Activated CD4-positive, alpha-beta T cell treated with anti-CD3 and anti-CD28 coated beads, Interleukin-2, amount 10 ng/mL, durations not matched to agents 7 days and 5 days (primary cell): Measurements from ENCODE around the gene BAD. TPM values are rescaled to one million over a fixed set of nuclear protein-coding genes. Genes with fewer than 3 reads are reported as not detected.

Experiments
- CTCF ChIA-PET: fragments of 350-600 bp; sonication (Branson Sonifier 250); formaldehyde crosslinking; loops from one replicate; lab custom pipeline; 2021; ENCODE audit warnings: antibody characterized with exemption; lab: Charles Lee
- POLR2A ChIA-PET: fragments of 350-600 bp; sonication (Branson Sonifier 250); formaldehyde crosslinking; loops from one replicate; lab custom pipeline; 2021; ENCODE audit warnings: antibody characterized with exemption; lab: Charles Lee
- DNase-seq: peaks from one replicate; pipeline ENCODE4 v3.0.0-alpha.2; 2020
- H3K27ac Mint-ChIP-seq: one replicate; pipeline ENCODE4 v1.8.0; 2021; ENCODE audit warnings: mild to moderate bottlenecking, moderate library complexity, mixed read lengths
- H3K27me3 Mint-ChIP-seq: one replicate; pipeline ENCODE4 v1.8.0; 2021; ENCODE audit warnings: mixed read lengths
- H3K36me3 Mint-ChIP-seq: one replicate; pipeline ENCODE4 v1.8.0; 2021; ENCODE audit warnings: low read depth, mixed read lengths
- H3K4me1 Mint-ChIP-seq: one replicate; pipeline ENCODE4 v1.8.0; 2021; ENCODE audit warnings: mixed read lengths
- H3K4me3 Mint-ChIP-seq: one replicate; pipeline ENCODE4 v1.8.0; 2021; ENCODE audit warnings: mild to moderate bottlenecking, moderate library complexity, mixed read lengths
- H3K9me3 Mint-ChIP-seq: one replicate; pipeline ENCODE4 v1.8.0; 2021; ENCODE audit warnings: mixed read lengths
- total RNA-seq, 2 experiments: library from RNA; stranded (reverse); gene quantifications; one replicate each; pipeline ENCODE4 v1.2.3, GENCODE V29; 2021

The BAD gene
- total RNA-seq, 2 experiments from 2014 or later, result 32.0 to 34.2 TPM

GRCh38 chr11:64241491-64242374 lies 42.7 kb downstream of the BAD start:
- H3K9me3 Mint-ChIP-seq, result no peaks in the 10 kb centered on the region
- H3K36me3 Mint-ChIP-seq, result peaks cover 20% of the 10 kb centered on the region
- peak overlapping the region; percentile 88 for H3K4me3 Mint-ChIP-seq
- no peak for DNase-seq
- POLR2A ChIA-PET, result interaction anchor here (0.5 to 0.7 kb wide), 2 partner anchors 9 to 15 kb away, joined by 3 read pairs; no protein-coding TSS in a partner anchor
- H3K4me1 Mint-ChIP-seq, result peaks cover 54% of the 10 kb centered on the region
- H3K27ac Mint-ChIP-seq, result peak overlapping the region; percentile 96
- H3K27me3 Mint-ChIP-seq, result no peaks in the 10 kb centered on the region
- CTCF ChIA-PET, result interaction anchor here (0.7 to 11.3 kb wide), 10 partner anchors 9 to 76 kb away, joined by 3 to 162 read pairs (median 6); partner anchors contain the start of genes CATSPERZ, PLCB3, PRDX5 and TRMT112

DNA sequence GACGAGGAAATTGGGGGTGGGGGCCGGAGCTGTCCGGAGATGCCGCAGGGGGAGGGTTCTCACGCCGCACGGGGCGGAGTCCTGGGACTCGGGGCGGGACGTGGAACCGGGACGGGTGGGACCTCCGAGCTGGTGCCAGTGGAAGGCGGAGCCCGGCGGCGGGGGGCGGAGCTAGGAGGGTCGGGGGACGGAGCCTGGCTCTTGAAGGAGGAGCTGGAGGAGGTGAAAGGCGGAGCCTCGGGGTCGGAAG lies 43.3 kb downstream of the BAD start:
- CTCF ChIA-PET, result interaction anchor here (0.7 to 1.1 kb wide), 7 partner anchors 10 to 76 kb away, joined by 3 to 20 read pairs (median 4); partner anchors contain the start of genes PLCB3, PRDX5 and TRMT112
- peaks cover 20% of the 10 kb centered on the region for H3K36me3 Mint-ChIP-seq
- DNase-seq, result peak; percentile 99
- H3K4me3 Mint-ChIP-seq, result peak overlapping the region; percentile 88
- no peaks in the 10 kb centered on the region for H3K27me3 Mint-ChIP-seq
- no peaks in the 10 kb centered on the region for H3K9me3 Mint-ChIP-seq
- POLR2A ChIA-PET, result interaction anchor here (0.5 to 0.7 kb wide), 2 partner anchors 8 to 15 kb away, joined by 3 read pairs; no protein-coding TSS in a partner anchor
- peaks cover 54% of the 10 kb centered on the region for H3K4me1 Mint-ChIP-seq
- H3K27ac Mint-ChIP-seq, result peak overlapping the region; percentile 96

- Mint-ChIP-seq H3K4me3 (peak within 1 kb of the TSS; percentile 88), H3K36me3 (peaks cover 20% of the 10 kb centered on the region), H3K9me3 (no peaks in the 10 kb centered on the region), H3K27ac (peak within 1 kb of the TSS; percentile 96), H3K27me3 (no peaks in the 10 kb centered on the region), H3K4me1 (peaks cover 59% of the 10 kb centered on the region)
- ChIA-PET POLR2A (interaction anchor here (0.5 to 0.7 kb wide), 2 partner anchors 8 to 14 kb away, joined by 3 read pairs; no protein-coding TSS in a partner anchor), CTCF (interaction anchor here (0.7 to 1.2 kb wide), 7 partner anchors 10 to 64 kb away, joined by 3 to 20 read pairs (median 4); partner anchors contain the start of gene PLCB3)
- DNase-seq, result peak; percentile 97
These were observed 43.8 kb downstream of the BAD start, which contains the start of gene FKBP2 for GRCh38 chr11:64240435-64241240. Gene FKBP2 (plus strand): TSS chr11:64241095. CDS start chr11:64242388, 1,293 bp downstream.

DNA sequence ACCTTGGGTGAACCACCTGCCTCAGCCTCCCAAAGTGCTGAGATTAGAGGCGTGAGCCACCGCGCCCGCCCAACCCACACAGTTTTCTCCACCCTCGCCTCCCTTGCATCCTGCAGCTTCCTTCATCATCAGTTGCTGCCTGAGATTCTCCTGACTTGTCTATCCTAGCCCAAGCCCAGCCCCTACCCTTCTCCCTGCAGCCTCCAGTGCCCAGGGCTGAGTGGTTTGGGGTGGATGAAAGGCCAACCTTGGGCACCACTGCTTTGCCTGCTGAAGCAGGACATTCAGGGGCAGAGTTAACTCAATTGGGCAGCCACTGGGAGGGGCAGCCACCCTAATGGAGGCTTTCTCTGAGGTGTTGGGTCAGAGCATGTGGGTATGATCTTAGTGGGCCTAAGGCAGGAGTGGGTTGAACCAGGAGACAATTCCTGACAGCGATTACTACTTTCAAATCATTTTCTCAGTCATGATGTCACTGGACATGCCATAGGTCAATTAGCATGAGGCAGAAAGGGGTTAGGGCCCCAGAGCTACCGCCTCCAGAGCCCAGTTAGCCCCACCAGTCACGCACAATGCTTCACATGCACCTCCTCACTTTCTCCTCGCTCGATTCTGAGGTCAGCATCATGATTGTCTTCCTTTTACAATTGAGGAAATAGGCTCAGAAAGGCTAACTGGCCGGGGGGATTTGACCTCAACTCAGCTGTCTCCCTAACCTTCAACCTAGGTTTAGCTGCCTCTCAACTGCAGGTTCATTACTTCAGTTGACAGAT lies 44.6 kb downstream of the BAD start:
- peak overlapping the region; percentile 88 for H3K4me3 Mint-ChIP-seq
- DNase-seq, result no peak
- CTCF ChIA-PET, result interaction anchor here (1.0 to 1.6 kb wide), 3 partner anchors 12 to 92 kb away, joined by 3 to 7 read pairs (median 4); partner anchors contain the start of gene PLCB3
- no peaks in the 10 kb centered on the region for H3K9me3 Mint-ChIP-seq
- peaks cover 23% of the 10 kb centered on the region for H3K36me3 Mint-ChIP-seq
- peak overlapping the region; percentile 96 for H3K27ac Mint-ChIP-seq
- peaks cover 62% of the 10 kb centered on the region for H3K4me1 Mint-ChIP-seq
- POLR2A ChIA-PET, result no interaction called here
- no peaks in the 10 kb centered on the region for H3K27me3 Mint-ChIP-seq

DNA sequence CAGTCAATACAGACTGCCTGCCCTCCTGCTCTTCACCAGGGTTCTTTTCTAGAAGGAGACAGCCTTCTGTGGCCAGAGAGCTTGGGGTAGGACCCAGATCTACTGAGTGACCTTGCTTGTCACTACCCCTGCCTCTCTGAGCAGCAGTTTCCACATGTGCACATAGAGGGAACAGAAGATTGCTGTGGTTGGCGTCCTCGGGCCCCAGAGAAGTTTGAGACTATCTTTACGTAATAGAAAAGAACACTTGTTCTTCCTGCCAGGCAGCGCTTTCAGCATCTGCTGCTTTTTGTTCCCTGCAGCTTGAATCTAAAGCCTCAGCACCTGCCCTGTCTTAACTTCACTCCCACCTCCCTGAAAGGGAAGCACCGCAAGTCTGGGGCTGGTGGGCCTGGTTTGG lies 45.5 kb downstream of the BAD start:
- no peak for DNase-seq
- CTCF ChIA-PET, result interaction anchor here (0.6 to 2.2 kb wide), 5 partner anchors 8 to 93 kb away, joined by 3 to 7 read pairs (median 4); partner anchors contain the start of genes PLCB3 and PPP1R14B
- Mint-ChIP-seq H3K27ac (peak overlapping the region; percentile 13), H3K4me1 (peaks cover 58% of the 10 kb centered on the region), H3K9me3 (no peaks in the 10 kb centered on the region), H3K4me3 (no peak overlapping the region), H3K36me3 (peaks cover 23% of the 10 kb centered on the region), H3K27me3 (no peaks in the 10 kb centered on the region)
- POLR2A ChIA-PET, result no interaction called here

DNA sequence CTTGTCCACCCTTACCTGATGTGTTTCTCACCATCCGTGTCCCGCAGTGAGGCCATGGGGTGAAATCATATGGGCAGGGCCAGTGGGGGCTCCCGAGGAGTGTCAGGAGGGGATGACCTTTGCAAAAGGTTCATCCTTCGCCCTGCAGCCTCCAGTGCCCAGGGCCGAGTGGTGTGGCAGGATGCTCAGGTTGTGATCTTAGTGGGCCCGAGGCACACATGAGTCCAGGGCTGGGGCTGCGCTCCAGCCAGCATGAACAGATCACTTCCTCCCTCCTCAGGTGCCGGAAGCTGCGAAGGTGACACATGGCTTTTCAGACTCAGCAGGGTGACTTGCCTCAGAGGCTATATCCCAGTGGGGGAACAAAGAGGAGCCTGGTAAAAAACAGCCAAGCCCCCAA lies 46.4 kb downstream of the BAD start:
- no peak overlapping the region for H3K27ac Mint-ChIP-seq
- no peak for DNase-seq
- no peaks in the 10 kb centered on the region for H3K27me3 Mint-ChIP-seq
- ChIA-PET CTCF (interaction anchor here (0.9 to 2.2 kb wide), 7 partner anchors 9 to 47 kb away, joined by 3 to 7 read pairs (median 4); partner anchors contain the start of genes PLCB3 and PPP1R14B), POLR2A (no interaction called here)
- H3K36me3 Mint-ChIP-seq, result peaks cover 14% of the 10 kb centered on the region
- H3K9me3 Mint-ChIP-seq, result no peaks in the 10 kb centered on the region
- H3K4me1 Mint-ChIP-seq, result peaks cover 53% of the 10 kb centered on the region
- no peak overlapping the region for H3K4me3 Mint-ChIP-seq

- Mint-ChIP-seq H3K4me1 (peaks cover 54% of the 10 kb centered on the region), H3K4me3 (no peak overlapping the region), H3K9me3 (no peaks in the 10 kb centered on the region), H3K27ac (peak overlapping the region; percentile 36), H3K27me3 (no peaks in the 10 kb centered on the region), H3K36me3 (peaks cover 14% of the 10 kb centered on the region)
- ChIA-PET CTCF (interaction anchor here (0.6 to 2.2 kb wide), 10 partner anchors 9 to 66 kb away, joined by 3 to 6 read pairs (median 3); partner anchors contain the start of genes NUDT22, PPP1R14B and TRPT1), POLR2A (no interaction called here)
- no peak for DNase-seq
These were observed 46.9 kb downstream of the BAD start for GRCh38 chr11:64237484-64237951.

GRCh38 chr11:64235437-64236161 lies 48.9 kb downstream of the BAD start:
- H3K9me3 Mint-ChIP-seq, result no peaks in the 10 kb centered on the region
- peak overlapping the region; percentile 73 for H3K27ac Mint-ChIP-seq
- H3K4me1 Mint-ChIP-seq, result peaks cover 59% of the 10 kb centered on the region
- no peak for DNase-seq
- H3K4me3 Mint-ChIP-seq, result peak overlapping the region; percentile 83
- no peaks in the 10 kb centered on the region for H3K27me3 Mint-ChIP-seq
- CTCF ChIA-PET, result interaction anchor here (0.6 to 2.0 kb wide), 7 partner anchors 9 to 776 kb away, joined by 3 to 5 read pairs (median 4); no protein-coding TSS in a partner anchor
- POLR2A ChIA-PET, result interaction anchor here (0.6 kb wide), 1 partner anchor 33 kb away, joined by 3 read pairs; no protein-coding TSS in a partner anchor
- peaks cover 14% of the 10 kb centered on the region for H3K36me3 Mint-ChIP-seq

DNA sequence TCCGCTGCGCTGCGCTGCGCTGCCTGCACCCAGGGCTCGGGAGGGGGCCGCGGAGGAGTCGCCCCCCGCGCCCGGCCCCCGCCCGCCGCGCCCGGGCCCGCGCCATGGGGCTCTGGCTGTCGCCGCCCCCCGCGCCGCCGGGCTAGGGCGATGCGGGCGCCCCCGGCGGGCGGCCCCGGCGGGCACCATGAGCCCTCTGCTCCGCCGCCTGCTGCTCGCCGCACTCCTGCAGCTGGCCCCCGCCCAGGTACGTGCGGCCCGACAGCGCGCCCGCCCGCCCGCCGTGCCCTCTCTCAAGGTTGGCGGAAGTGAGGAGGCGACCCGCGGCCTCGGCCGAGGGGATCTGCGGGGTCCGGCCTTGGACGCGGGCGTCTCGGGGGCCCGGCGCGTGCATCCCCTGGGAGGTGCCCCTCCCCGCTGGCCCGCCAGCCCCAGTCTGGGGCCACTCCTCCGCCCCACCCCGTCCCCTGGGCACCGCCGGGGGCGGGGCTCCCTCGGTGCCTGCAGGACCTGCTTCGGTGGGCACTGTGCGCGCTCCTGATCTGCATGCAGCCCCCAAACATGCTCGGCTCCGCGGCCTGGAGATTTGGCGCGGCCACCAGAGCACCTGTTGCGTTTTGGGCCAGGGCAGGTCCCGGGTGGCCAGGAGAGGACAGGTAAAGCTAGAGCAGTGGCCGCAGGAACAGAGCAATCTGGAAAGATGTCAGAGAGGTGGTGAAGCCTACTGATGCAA lies 49.7 kb downstream of the BAD start:
- Mint-ChIP-seq H3K4me1 (peaks cover 58% of the 10 kb centered on the region), H3K27ac (peak overlapping the region; percentile 73), H3K9me3 (no peaks in the 10 kb centered on the region), H3K4me3 (peak overlapping the region; percentile 83), H3K36me3 (peaks cover 13% of the 10 kb centered on the region), H3K27me3 (no peaks in the 10 kb centered on the region)
- CTCF ChIA-PET, result interaction anchor here (0.6 to 2.0 kb wide), 4 partner anchors 67 to 777 kb away, joined by 3 to 5 read pairs (median 4); no protein-coding TSS in a partner anchor
- peak; percentile 49 for DNase-seq
- POLR2A ChIA-PET, result interaction anchor here (0.6 kb wide), 1 partner anchor 34 kb away, joined by 3 read pairs; no protein-coding TSS in a partner anchor

DNA sequence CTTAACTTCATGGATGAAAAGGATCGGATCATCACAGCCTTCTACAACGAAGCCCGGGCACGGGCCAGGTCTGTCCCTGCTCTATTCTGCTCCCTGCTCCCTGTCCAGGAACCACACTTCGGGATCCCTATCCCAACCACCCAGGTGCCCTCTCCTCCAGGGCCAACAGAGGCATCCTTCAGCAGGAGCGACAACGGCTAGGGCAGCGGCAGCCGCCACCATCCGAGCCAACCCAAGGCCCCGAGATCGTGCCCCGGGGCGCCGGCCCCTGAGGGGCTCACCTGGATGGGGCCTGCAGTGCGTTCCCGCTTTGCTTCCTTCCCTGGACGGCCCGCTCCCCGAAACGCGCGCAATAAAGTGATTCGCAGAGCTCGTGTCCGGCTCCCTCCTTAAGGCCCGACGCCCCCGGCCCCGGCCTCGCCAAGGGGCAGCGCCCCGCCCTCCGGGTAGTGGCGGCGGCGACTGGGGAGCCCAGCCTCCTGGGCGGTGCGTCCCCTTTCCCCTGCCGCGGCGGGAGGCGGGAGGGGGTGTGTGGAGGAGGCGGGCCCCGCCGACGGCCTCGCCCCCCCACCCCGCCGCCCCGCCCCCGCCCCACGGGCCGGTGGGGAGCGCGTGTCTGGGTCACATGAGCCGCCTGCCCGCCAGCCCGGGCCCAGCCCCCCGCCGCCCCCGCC lies 50.4 kb downstream of the BAD start, which contains the start of gene VEGFB:
TSS of gene VEGFB (plus strand) at position 672 of the 674 bp plus-strand sequence. CDS start 250 bp downstream, outside the sequence.
- POLR2A ChIA-PET, result no interaction called here
- no peaks in the 10 kb centered on the region for H3K27me3 Mint-ChIP-seq
- H3K27ac Mint-ChIP-seq, result peak within 1 kb of the TSS; percentile 73
- peak within 1 kb of the TSS; percentile 83 for H3K4me3 Mint-ChIP-seq
- peaks cover 61% of the 10 kb centered on the region for H3K4me1 Mint-ChIP-seq
- DNase-seq, result peak; percentile 71
- H3K9me3 Mint-ChIP-seq, result no peaks in the 10 kb centered on the region
- CTCF ChIA-PET, result interaction anchor here (1.0 to 2.0 kb wide), 4 partner anchors 10 to 71 kb away, joined by 3 to 6 read pairs (median 4); partner anchors contain the start of gene ESRRA
- peaks cover 13% of the 10 kb centered on the region for H3K36me3 Mint-ChIP-seq
